ENCODE results near the gene GIPC1.

The GIPC1 gene

DNA sequence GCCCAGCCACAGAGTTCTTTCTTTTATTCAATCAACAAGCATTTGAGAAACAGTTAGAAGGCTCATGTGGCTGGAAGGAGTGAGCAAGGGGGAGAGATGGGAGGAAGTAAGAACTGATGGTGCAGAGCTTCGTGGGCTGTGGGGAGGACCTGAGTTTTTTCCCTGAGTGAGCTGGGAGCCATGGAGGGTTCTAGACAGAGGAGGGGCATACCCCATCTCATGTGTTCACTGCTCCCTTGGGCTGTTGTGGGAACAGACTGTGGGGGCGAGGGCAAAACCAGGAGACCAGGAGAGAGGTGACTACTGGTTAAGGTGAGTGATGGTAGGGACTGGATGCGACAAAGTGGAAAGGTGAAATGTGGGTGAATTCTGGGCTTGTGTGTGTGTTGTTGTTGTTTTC is 65.2 kb downstream of the GIPC1 start:
- no peak for DNase-seq (ENCODE audit: low spot score)
- ChIA-PET POLR2A (ENCODE audit: low non-redundant PET) (interaction anchor here (0.6 kb wide), 1 partner anchor 9 kb away, joined by 8 read pairs; no protein-coding TSS in a partner anchor), CTCF (interaction anchor here (0.7 kb wide), 1 partner anchor 15 kb away, joined by 4 read pairs; no protein-coding TSS in a partner anchor)
- TF ChIP-seq, protein P1, sequence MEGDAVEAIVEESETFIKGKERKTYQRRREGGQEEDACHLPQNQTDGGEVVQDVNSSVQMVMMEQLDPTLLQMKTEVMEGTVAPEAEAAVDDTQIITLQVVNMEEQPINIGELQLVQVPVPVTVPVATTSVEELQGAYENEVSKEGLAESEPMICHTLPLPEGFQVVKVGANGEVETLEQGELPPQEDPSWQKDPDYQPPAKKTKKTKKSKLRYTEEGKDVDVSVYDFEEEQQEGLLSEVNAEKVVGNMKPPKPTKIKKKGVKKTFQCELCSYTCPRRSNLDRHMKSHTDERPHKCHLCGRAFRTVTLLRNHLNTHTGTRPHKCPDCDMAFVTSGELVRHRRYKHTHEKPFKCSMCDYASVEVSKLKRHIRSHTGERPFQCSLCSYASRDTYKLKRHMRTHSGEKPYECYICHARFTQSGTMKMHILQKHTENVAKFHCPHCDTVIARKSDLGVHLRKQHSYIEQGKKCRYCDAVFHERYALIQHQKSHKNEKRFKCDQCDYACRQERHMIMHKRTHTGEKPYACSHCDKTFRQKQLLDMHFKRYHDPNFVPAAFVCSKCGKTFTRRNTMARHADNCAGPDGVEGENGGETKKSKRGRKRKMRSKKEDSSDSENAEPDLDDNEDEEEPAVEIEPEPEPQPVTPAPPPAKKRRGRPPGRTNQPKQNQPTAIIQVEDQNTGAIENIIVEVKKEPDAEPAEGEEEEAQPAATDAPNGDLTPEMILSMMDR (conservative IDR thresholded peaks at IDR 0.05; ENCODE audit: low read depth), result no peak
- no peak overlapping the region for H3K27ac ChIP-seq

DNA sequence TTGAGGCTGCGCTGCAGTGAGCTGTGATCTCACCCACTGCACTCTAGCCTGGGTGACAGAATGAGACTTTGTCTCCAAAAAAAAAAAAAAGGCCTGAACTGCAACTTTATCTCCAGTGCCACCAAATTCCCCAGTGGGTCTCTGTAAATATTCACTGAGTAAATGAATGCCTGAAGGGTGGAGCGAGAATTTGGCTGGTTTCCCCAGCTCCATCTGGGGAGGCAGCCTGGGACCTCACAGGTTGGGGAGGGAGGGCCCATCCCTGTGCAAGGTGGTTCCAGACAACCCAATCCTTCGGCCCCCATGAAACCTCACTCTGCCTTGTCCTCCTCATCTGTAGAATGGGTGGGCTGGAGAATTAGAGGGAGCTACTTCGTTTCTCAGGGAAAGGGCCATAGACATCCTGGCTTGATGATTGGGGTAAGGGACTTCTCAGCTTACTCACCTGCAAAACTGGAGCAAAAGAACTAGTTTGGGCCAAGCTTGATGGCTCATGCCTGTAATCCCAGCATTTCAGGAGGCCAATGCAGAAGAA is 67.0 kb downstream of the GIPC1 start:
- no peak for DNase-seq (ENCODE audit: low spot score)
- no peak overlapping the region for H3K27ac ChIP-seq
- POLR2A ChIA-PET (ENCODE audit: low non-redundant PET), result interaction anchor here (0.6 kb wide), 2 partner anchors 114 to 304 kb away, joined by 3 read pairs; no protein-coding TSS in a partner anchor
- TF ChIP-seq, protein P1 (conservative IDR thresholded peaks at IDR 0.05; ENCODE audit: low read depth), result no peak
- CTCF ChIA-PET, result interaction anchor here (0.6 to 1.0 kb wide), 3 partner anchors 23 to 766 kb away, joined by 3 read pairs; no protein-coding TSS in a partner anchor

Data from RWPE1 (cell line).